Activated CD4-positive, alpha-beta T cell treated with anti-CD3 and anti-CD28 coated beads, Interleukin-2, amount 50 U/mL, for 24 hours (primary cell): ENCODE data around the gene NUP98.
"Not testable (repeated sequence)": the region's sequence is repeated elsewhere in the genome, so short reads cannot be mapped to it uniquely, and the experiment has no call there.

ENCODE experiments used
- DNase-seq, 2 donors: peaks; one replicate each; pipeline ENCODE4 v3.0.0-alpha.2; 2020; ENCODE audit warnings: low read depth in 1 of 2, low spot score in 1 of 2

The NUP98 gene

GRCh38 chr11:3643102-3643546 is 154.2 kb downstream of the NUP98 start:
- DNase-seq, result not testable (repeated sequence)

GRCh38 chr11:3642071-3642951 is 155.0 kb downstream of the NUP98 start:
- DNase-seq, result peak; percentile 40 to 56

- DNase-seq, result no peak
Measured at GRCh38 chr11:3641701-3642070, 155.7 kb downstream of the NUP98 start, which contains the start of gene ART5. Gene ART5 (minus strand): TSS chr11:3641992. CDS start chr11:3641862, 130 bp downstream.

GRCh38 chr11:3641191-3641590 is 156.2 kb downstream of the NUP98 start:
- no peak for DNase-seq

GRCh38 chr11:3639841-3640240 is 157.5 kb downstream of the NUP98 start:
- no peak for DNase-seq

GRCh38 chr11:3638513-3638912 is 158.8 kb downstream of the NUP98 start:
- no peak for DNase-seq

GRCh38 chr11:3637201-3637600 is 160.2 kb downstream of the NUP98 start:
- DNase-seq, result no peak

GRCh38 chr11:3635641-3636375 is 161.5 kb downstream of the NUP98 start:
- no peak for DNase-seq

- no peak for DNase-seq
Measured at GRCh38 chr11:3632070-3632660, 165.2 kb downstream of the NUP98 start.

- DNase-seq, result no peak
Measured at GRCh38 chr11:3631331-3631730, 166.0 kb downstream of the NUP98 start.

- no peak for DNase-seq
Measured at GRCh38 chr11:3627291-3627690, 170.1 kb downstream of the NUP98 start.

- DNase-seq, result no peak
Measured at GRCh38 chr11:3626250-3626960, 170.9 kb downstream of the NUP98 start.
